Kidney epithelial cell (primary cell): ENCODE data around the gene BMPER. TPM values are rescaled to one million over a fixed set of nuclear protein-coding genes. Genes with fewer than 3 reads are reported as not detected.

Source experiments
- DNase-seq: peaks from one replicate; pipeline ENCODE4 v3.0.0-alpha.2; 2010; ENCODE audit warnings: low read depth
- H3K27me3 ChIP-seq: 2 replicates; pipeline ENCODE4 v1.6.0; 2011; ENCODE audit warnings: low read length; ENCODE audit not compliant: control insufficient read depth, insufficient read depth
- H3K36me3 ChIP-seq: 2 replicates; pipeline ENCODE4 v1.5.1; 2011; ENCODE audit warnings: low read length; ENCODE audit not compliant: control insufficient read depth, insufficient read depth
- H3K4me3 ChIP-seq: 2 replicates; pipeline ENCODE4 v1.5.1; 2011; ENCODE audit warnings: low read depth, mild to moderate bottlenecking, control low read depth, low read length
- CTCF ChIP-seq: IDR thresholded peaks from 2 replicates; pipeline ENCODE4 v1.5.1; 2011; ENCODE audit warnings: mild to moderate bottlenecking, moderate library complexity, low read length, control low read depth, inconsistent platforms; ENCODE audit not compliant: insufficient read depth, poor library complexity, severe bottlenecking
- total RNA-seq: library from RNA; depleted of rRNA; stranded (reverse); fragments of >200 nt; gene quantifications from 2 replicates; pipeline ENCODE4 v1.2.3, GENCODE V29; 2015

BMPER gene
- total RNA-seq, result 0.04 and 0.14 TPM in 2 replicates

- H3K4me3 ChIP-seq, result peak within 1 kb of the TSS; percentile 59
Observed at GRCh38 chr7:33905389-33906032, at the start of gene BMPER. Gene BMPER (plus strand): TSS chr7:33905539. CDS start chr7:33905614, 75 bp downstream.

GRCh38 chr7:33861947-33862346 is 43.4 kb upstream of the BMPER start:
- Histone ChIP-seq H3K36me3 (no peaks in the 10 kb centered on the region), H3K4me3 (no peak overlapping the region), H3K27me3 (no peaks in the 10 kb centered on the region)
- DNase-seq, result no peak
- TF ChIP-seq CTCF, result no peak

More at GRCh38 chr7:33905389-33906032, at the start of gene BMPER:
- H3K27me3 ChIP-seq, result peaks cover 22% of the 10 kb centered on the region
- no peaks in the 10 kb centered on the region for H3K36me3 ChIP-seq
- TF ChIP-seq CTCF, result peak; percentile 8
- no peak for DNase-seq

GRCh38 chr7:33862946-33863814 is 42.2 kb upstream of the BMPER start:
- no peak for TF ChIP-seq CTCF
- H3K36me3 ChIP-seq, result no peaks in the 10 kb centered on the region

GRCh38 chr7:33868166-33868565 is 37.2 kb upstream of the BMPER start:
- no peaks in the 10 kb centered on the region for H3K27me3 ChIP-seq
- no peaks in the 10 kb centered on the region for H3K36me3 ChIP-seq
- DNase-seq, result no peak
- no peak for TF ChIP-seq CTCF
- no peak overlapping the region for H3K4me3 ChIP-seq

More at GRCh38 chr7:33862946-33863814, 42.2 kb upstream of the BMPER start:
- Histone ChIP-seq H3K4me3 (no peak overlapping the region), H3K27me3 (no peaks in the 10 kb centered on the region)
- no peak for DNase-seq

GRCh38 chr7:33869176-33869575 is 36.2 kb upstream of the BMPER start:
- no peak for TF ChIP-seq CTCF
- Histone ChIP-seq H3K36me3 (no peaks in the 10 kb centered on the region), H3K27me3 (no peaks in the 10 kb centered on the region), H3K4me3 (no peak overlapping the region)
- DNase-seq, result no peak
